HepG2 (cell line): ENCODE data around the gene CRHR1. TPM values are rescaled to one million over a fixed set of nuclear protein-coding genes. Genes with fewer than 3 reads are reported as not detected.
A peak's percentile ranks its signal among the peaks of the same experiment; 100 is the strongest.

Source experiments
- ASH2L ChIP-seq: fragments of 300-600, 200-600 bp; sonication (generic); IDR thresholded peaks from 2 replicates; pipeline ENCODE4 v1.7.0; 2017; ENCODE audit warnings: low read depth, mild to moderate bottlenecking, moderate library complexity, mixed read lengths, low read length; ENCODE audit not compliant: insufficient read length
- ATF4 ChIP-seq, 2 experiments: fragments of 450-650 bp in 1 of 2; sonication (generic) in 1 of 2; formaldehyde crosslinking; IDR thresholded peaks; 2 replicates each; pipeline versions ENCODE4 v1.5.0 to v1.8.0; 2020 to 2022; ENCODE audit warnings: mild to moderate bottlenecking in 1 of 2, missing genetic modification reagents in 1 of 2
- BORCS8-MEF2B ChIP-seq: sonication (generic); formaldehyde crosslinking; IDR thresholded peaks from 2 replicates; pipeline ENCODE4 v1.8.0; 2022; ENCODE audit warnings: mild to moderate bottlenecking, missing genetic modification reagents
- E2F2 ChIP-seq: sonication (generic); formaldehyde crosslinking; IDR thresholded peaks from 2 replicates; pipeline ENCODE4 v1.4.0; 2020; ENCODE audit warnings: missing genetic modification reagents, borderline replicate concordance
- FOXA3 ChIP-seq: IDR thresholded peaks from 2 replicates; pipeline ENCODE4 v1.6.1; 2016; ENCODE audit warnings: missing genetic modification reagents, missing compliant biosample characterization
- FOXK1 ChIP-seq: sonication (generic); formaldehyde crosslinking; IDR thresholded peaks from 2 replicates; pipeline ENCODE4 v1.4.0; 2020; ENCODE audit warnings: low read depth, missing genetic modification reagents, borderline replicate concordance
- GZF1 ChIP-seq: sonication (generic); formaldehyde crosslinking; IDR thresholded peaks from 2 replicates; pipeline ENCODE4 v1.5.1; 2020; ENCODE audit warnings: mild to moderate bottlenecking, missing genetic modification reagents
- HINFP ChIP-seq: sonication (generic); formaldehyde crosslinking; IDR thresholded peaks from 2 replicates; pipeline ENCODE4 v1.4.0; 2020; ENCODE audit warnings: low read depth, mild to moderate bottlenecking, missing genetic modification reagents
- HMG20A ChIP-seq: IDR thresholded peaks from 2 replicates; pipeline ENCODE4 v1.6.1; 2016; ENCODE audit warnings: borderline replicate concordance
- IKZF5 ChIP-seq: IDR thresholded peaks from 2 replicates; pipeline ENCODE4 v1.6.1; 2018; ENCODE audit warnings: missing genetic modification reagents, mild to moderate bottlenecking, missing compliant biosample characterization
- MXD1 ChIP-seq: sonication (generic); formaldehyde crosslinking; IDR thresholded peaks from 2 replicates; pipeline ENCODE4 v1.4.0; 2020; ENCODE audit warnings: mild to moderate bottlenecking, missing genetic modification reagents
- NFYC ChIP-seq: IDR thresholded peaks from 2 replicates; pipeline ENCODE4 v1.6.1; 2016; ENCODE audit warnings: missing genetic modification reagents, missing compliant biosample characterization
- PRDM15 ChIP-seq: sonication (generic); formaldehyde crosslinking; IDR thresholded peaks from 2 replicates; pipeline ENCODE4 v1.4.0; 2020; ENCODE audit warnings: missing genetic modification reagents
- RBFOX2 ChIP-seq: fragments of 200-400 bp; formaldehyde crosslinking; IDR thresholded peaks from 2 replicates; pipeline ENCODE4 v1.6.1; 2017; ENCODE audit warnings: low read depth, mild to moderate bottlenecking, low read length
- REPIN1 ChIP-seq: sonication (generic); formaldehyde crosslinking; IDR thresholded peaks from 2 replicates; pipeline ENCODE4 v1.8.0; 2022; ENCODE audit warnings: missing genetic modification reagents, low read depth, mild to moderate bottlenecking, borderline replicate concordance
- RFX1 ChIP-seq: fragments of 450-650 bp; IDR thresholded peaks from 2 replicates; pipeline ENCODE4 v1.6.1; 2017
- ZNF264 ChIP-seq: sonication (generic); formaldehyde crosslinking; IDR thresholded peaks from 2 replicates; pipeline ENCODE4 v1.4.0; 2020; ENCODE audit warnings: missing genetic modification reagents
- ZNF484 ChIP-seq: sonication (generic); formaldehyde crosslinking; IDR thresholded peaks from 2 replicates; pipeline ENCODE4 v1.5.1; 2020; ENCODE audit warnings: mild to moderate bottlenecking, low read depth, missing genetic modification reagents, borderline replicate concordance
- ZNF780A ChIP-seq: sonication (generic); formaldehyde crosslinking; IDR thresholded peaks from 2 replicates; pipeline ENCODE4 v1.8.0; 2022; ENCODE audit warnings: mild to moderate bottlenecking, missing genetic modification reagents, moderate library complexity
- polyA plus RNA-seq, 8 experiments: library from polyadenylated mRNA; depleted of rRNA in 3 of 8; stranded (reverse) in 7 of 8; unstranded in 1 of 8; fragments of >200 nt; fragmentation: Illumina TruSeq in 4 of 8; extraction: Trizol in 4 of 8; gene quantifications; 2 replicates each; pipeline versions ENCODE4 v1.2.1 to v1.2.3, GENCODE V29; 2011 to 2016; ENCODE audit warnings: low read depth in 4 of 8, missing spikeins in 1 of 8, mixed read lengths in 1 of 8; ENCODE audit not compliant: insufficient read depth in 1 of 8
- total RNA-seq, 5 experiments: library from RNA; depleted of rRNA; stranded (reverse); fragments of >200 nt; fragmentation: Illumina TruSeq; extraction: Trizol; gene quantifications; 2 replicates each; pipeline ENCODE4 v1.2.3, GENCODE V29; 2016; ENCODE audit warnings: low read depth in 1 of 5

The CRHR1 gene
- total and polyA plus RNA-seq, 2 of the 13 experiments (the other 11 are each of a cell fraction or from before 2014, with no cell fraction given) = not detected

GRCh38 chr17:45857977-45858708 lies 74.0 kb downstream of the CRHR1 start (continued):
- TF ChIP-seq E2F2 (no peak), PRDM15 (CRISPR knock-in tag) (peak; percentile 54; the same call in 1 of the 2 replicates), RFX1 (no peak), ZNF264 (CRISPR knock-in tag) (0 out of 2 replicates have a peak, but pooled peaks have one; percentile 69), ASH2L (no peak), REPIN1 (no peak), FOXK1 (CRISPR knock-in tag) (peak; percentile 96), FOXA3 (CRISPR knock-in tag) (peak; percentile 59), MXD1 (CRISPR knock-in tag) (no peak; the same call in 1 of the 2 replicates), HINFP (peak; percentile 50; the same call in 1 of the 2 replicates), IKZF5 (CRISPR knock-in tag) (peak; percentile 86; the same call in 1 of the 2 replicates), BORCS8-MEF2B (CRISPR knock-in tag) (peak; percentile 69; the same call in 1 of the 2 replicates), RBFOX2 (no peak), HMG20A (CRISPR knock-in tag) (no peak), NFYC (CRISPR knock-in tag) (peak; percentile 47; the same call in 1 of the 2 replicates), GZF1 (no peak), ATF4 (CRISPR knock-in tag; IDR thresholded peaks at IDR 0.05) (no peak), ZNF780A (CRISPR knock-in tag) (no peak), ZNF484 (no peak)
